CMK (cell line): ENCODE data around the gene ZNF22.

Experiments used
- DNase-seq: peaks from one replicate; pipeline ENCODE4 v3.0.0-alpha.2; 2010; ENCODE audit warnings: low read depth

The ZNF22 gene

GRCh38 chr10:44977287-44978212 is 23.2 kb upstream of the ZNF22 start:
- no peak for DNase-seq

- no peak for DNase-seq
These were observed 22.5 kb upstream of the ZNF22 start for GRCh38 chr10:44978213-44978569.

- DNase-seq: peak; percentile 46
These were observed 22.0 kb upstream of the ZNF22 start, which contains the start of gene DEPP1 for GRCh38 chr10:44978570-44979280. DEPP1 (minus strand) TSS chr10:44978809; CDS start chr10:44978030, 779 bp downstream.

- DNase-seq: no peak
These were observed 21.2 kb upstream of the ZNF22 start for GRCh38 chr10:44979281-44980191.

GRCh38 chr10:44980309-44981171 is 20.2 kb upstream of the ZNF22 start:
- no peak for DNase-seq

GRCh38 chr10:44981172-44982113 is 19.3 kb upstream of the ZNF22 start:
- no peak for DNase-seq

- DNase-seq: no peak
These were observed 18.6 kb upstream of the ZNF22 start for GRCh38 chr10:44982114-44982460.

GRCh38 chr10:44982496-44982895 is 18.2 kb upstream of the ZNF22 start:
- no peak for DNase-seq

GRCh38 chr10:44983066-44983894 is 17.4 kb upstream of the ZNF22 start:
- no peak for DNase-seq

- DNase-seq: no peak
These were observed 16.8 kb upstream of the ZNF22 start for GRCh38 chr10:44983895-44984278.

GRCh38 chr10:44984671-44985101 is 16.0 kb upstream of the ZNF22 start:
- DNase-seq: no peak

GRCh38 chr10:44985175-44985681 is 15.5 kb upstream of the ZNF22 start:
- no peak for DNase-seq

GRCh38 chr10:44986179-44986578 is 14.5 kb upstream of the ZNF22 start:
- no peak for DNase-seq

GRCh38 chr10:44986670-44987069 is 14.1 kb upstream of the ZNF22 start:
- DNase-seq: no peak

- no peak for DNase-seq
These were observed 11.7 kb upstream of the ZNF22 start for GRCh38 chr10:44988957-44989585.

GRCh38 chr10:44989597-44990301 is 11.0 kb upstream of the ZNF22 start:
- DNase-seq: no peak

- DNase-seq: no peak
These were observed 10.4 kb upstream of the ZNF22 start for GRCh38 chr10:44990302-44990655.

GRCh38 chr10:44990965-44991364 is 9.8 kb upstream of the ZNF22 start:
- DNase-seq: no peak
